Prostate gland (tissue), 2 donors: Measurements from ENCODE around the gene EZH1. TPM values are rescaled to one million over a fixed set of nuclear protein-coding genes. Genes with fewer than 3 reads are reported as not detected.

Experiments used
- DNase-seq: peaks from one replicate; pipeline ENCODE4 v3.0.0-alpha.2; 2019; ENCODE audit warnings: low spot score
- H3K27ac ChIP-seq, 2 donors: fragments of 200-600 bp; sonication (generic); 2 replicates each; pipeline ENCODE4 v1.5.1; 2017 to 2019
- H3K27me3 ChIP-seq: fragments of 200-600 bp; sonication (generic); replicated peaks from 2 replicates; pipeline ENCODE4 v1.5.1; 2019; ENCODE audit not compliant: insufficient read depth
- H3K36me3 ChIP-seq, 2 donors: fragments of 200-600 bp; sonication (generic); 1 replicate in 1 of 2; 2 replicates in 1 of 2; pipeline versions ENCODE4 v1.5.1 to v1.8.1; 2017 to 2019
- H3K4me1 ChIP-seq: fragments of 200-600 bp; sonication (generic); replicated peaks from 2 replicates; pipeline ENCODE4 v1.5.1; 2019
- H3K4me3 ChIP-seq, 2 donors: fragments of 200-600 bp; sonication (generic); 2 replicates each; pipeline ENCODE4 v1.5.1; 2017 to 2019
- H3K9me3 ChIP-seq: fragments of 200-600 bp; sonication (generic); 2 replicates; pipeline ENCODE4 v1.5.1; 2017
- POLR2A ChIP-seq: fragments of 450-650 bp; IDR thresholded peaks from one replicate; pipeline ENCODE4 v1.6.1; 2016; ENCODE audit warnings: antibody characterized with exemption, mild to moderate bottlenecking
- POLR2AphosphoS5 ChIP-seq: sonication (generic); formaldehyde crosslinking; IDR thresholded peaks from one replicate; pipeline ENCODE4 v1.6.1; 2017; ENCODE audit warnings: antibody characterized with exemption
- WGBS: methylation state at CpG from one replicate; pipeline ENCODE4 v1.1.5; 2018; 5-methylcytosine and 5-hydroxymethylcytosine counted together
- intact Hi-C: fragments of 100-400 bp; cut with DNase I; formaldehyde crosslinking; loops from one replicate; pipeline ENCODE4 v1.14.2; 2022
- total RNA-seq, 2 donors: library from RNA; depleted of rRNA; stranded (reverse); fragments of >200 nt; gene quantifications; one replicate each; pipeline ENCODE4 v1.1.0, GENCODE V29; 2016
- TF ChIP-seq, protein P1 (sequence below), 4 experiments: fragments of 200-600 bp in 2 of 4; fragments of 450-650 bp in 2 of 4; sonication (generic) in 2 of 4; IDR thresholded peaks; 1 replicate in 3 of 4; 2 replicates in 1 of 4; pipeline ENCODE4 v1.5.1; 2016 to 2019; ENCODE audit warnings: antibody characterized with exemption in 4 of 4, mild to moderate bottlenecking in 2 of 4, moderate library complexity in 2 of 4

Gene EZH1
- total RNA-seq, 2 donors from 2014 or later, result 28.5 to 61.2 TPM

DNA sequence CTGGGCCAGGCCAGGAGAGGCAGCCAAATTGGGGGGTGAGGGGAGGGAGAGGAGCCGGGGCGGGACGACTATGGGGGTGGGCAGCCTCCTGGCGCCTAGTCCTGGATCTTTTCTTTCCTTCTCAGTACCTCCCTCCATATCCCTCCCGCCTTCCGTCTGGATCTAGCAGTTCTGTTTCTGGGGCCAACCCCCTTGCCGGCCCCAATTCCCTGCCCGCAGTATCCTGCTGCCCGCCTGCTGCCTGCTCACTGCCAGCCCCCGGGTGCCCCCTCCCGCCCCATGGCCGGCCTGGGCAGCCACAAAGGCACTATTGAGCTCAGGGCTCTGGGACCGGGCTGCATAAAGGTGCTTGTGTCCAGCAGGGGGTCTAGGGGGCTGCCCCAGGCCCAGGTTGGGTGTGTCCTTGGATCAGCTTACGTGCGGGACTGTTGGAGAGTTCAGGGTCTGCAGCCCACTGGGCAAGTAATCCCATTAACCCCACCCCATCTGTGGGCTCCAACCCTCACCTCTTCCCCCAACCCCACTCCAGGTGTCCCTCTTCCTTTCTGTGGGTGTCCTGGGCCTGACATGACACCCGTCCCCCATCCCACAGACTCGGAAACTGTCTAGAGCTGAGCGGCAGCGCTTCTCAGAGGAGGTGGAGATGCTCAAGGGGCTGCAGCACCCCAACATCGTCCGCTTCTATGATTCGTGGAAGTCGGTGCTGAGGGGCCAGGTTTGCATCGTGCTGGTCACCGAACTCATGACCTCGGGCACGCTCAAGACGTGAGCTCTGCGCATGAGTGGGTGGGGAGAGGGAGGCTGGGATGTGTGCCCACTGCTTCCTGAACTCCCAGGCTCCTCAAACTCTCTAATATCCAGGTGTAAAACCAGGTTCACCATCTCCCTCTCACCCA is 37.6 kb upstream of the EZH1 start:
- Histone ChIP-seq H3K4me1 (no peaks in the 10 kb centered on the region), H3K27me3 (no peaks in the 10 kb centered on the region), H3K27ac (peak overlapping the region; percentile 66 to 75), H3K9me3 (no peaks in the 10 kb centered on the region), H3K4me3 (peak overlapping the region; percentile 48 to 52), H3K36me3 (no peaks in the 10 kb centered on the region)
- intact Hi-C loops, result no loop called here
- DNase-seq, result peak; percentile 45
- no peak for TF ChIP-seq POLR2AphosphoS5
- no peak for TF ChIP-seq POLR2A
- TF ChIP-seq, protein P1, sequence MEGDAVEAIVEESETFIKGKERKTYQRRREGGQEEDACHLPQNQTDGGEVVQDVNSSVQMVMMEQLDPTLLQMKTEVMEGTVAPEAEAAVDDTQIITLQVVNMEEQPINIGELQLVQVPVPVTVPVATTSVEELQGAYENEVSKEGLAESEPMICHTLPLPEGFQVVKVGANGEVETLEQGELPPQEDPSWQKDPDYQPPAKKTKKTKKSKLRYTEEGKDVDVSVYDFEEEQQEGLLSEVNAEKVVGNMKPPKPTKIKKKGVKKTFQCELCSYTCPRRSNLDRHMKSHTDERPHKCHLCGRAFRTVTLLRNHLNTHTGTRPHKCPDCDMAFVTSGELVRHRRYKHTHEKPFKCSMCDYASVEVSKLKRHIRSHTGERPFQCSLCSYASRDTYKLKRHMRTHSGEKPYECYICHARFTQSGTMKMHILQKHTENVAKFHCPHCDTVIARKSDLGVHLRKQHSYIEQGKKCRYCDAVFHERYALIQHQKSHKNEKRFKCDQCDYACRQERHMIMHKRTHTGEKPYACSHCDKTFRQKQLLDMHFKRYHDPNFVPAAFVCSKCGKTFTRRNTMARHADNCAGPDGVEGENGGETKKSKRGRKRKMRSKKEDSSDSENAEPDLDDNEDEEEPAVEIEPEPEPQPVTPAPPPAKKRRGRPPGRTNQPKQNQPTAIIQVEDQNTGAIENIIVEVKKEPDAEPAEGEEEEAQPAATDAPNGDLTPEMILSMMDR (IDR thresholded peaks at IDR 0.05), result no peak
- WGBS, result 33% methylated on average over 29 of the region's 29 CpGs

DNA sequence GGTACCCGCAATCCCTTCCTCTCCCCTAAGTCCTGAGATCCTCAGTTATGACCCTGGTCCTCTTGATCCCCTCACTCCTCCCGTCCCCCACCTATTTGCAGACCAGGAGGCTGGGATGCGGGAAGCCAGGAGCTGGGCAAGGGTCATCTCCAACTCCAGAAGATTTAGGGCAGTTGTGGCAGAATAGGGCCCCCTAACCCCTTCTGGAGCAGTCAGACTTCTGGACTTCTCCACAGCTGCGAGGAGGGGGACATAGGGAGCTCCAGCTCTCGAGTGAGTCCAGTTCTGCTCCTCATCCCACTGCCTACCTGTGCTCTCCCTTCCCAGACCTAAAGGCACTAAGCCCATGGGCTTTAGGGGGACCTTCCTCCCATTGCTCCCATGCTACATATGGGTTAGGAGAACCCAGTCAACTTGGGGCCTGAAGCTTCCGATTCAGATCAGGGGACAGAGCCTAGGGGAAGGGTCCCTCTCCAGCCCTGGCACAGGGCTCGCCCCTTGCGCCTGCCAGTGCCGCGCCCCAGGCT is 36.9 kb upstream of the EZH1 start:
- DNase-seq, result no peak
- no peaks in the 10 kb centered on the region for H3K4me1 ChIP-seq
- no peaks in the 10 kb centered on the region for H3K27me3 ChIP-seq
- no peaks in the 10 kb centered on the region for H3K9me3 ChIP-seq
- peak overlapping the region; percentile 66 to 75 for H3K27ac ChIP-seq
- no peaks in the 10 kb centered on the region for H3K36me3 ChIP-seq
- WGBS, result 38% methylated on average over 10 of the region's 10 CpGs
- TF ChIP-seq POLR2AphosphoS5 (no peak), POLR2A (no peak)
- TF ChIP-seq, protein P1 (IDR thresholded peaks at IDR 0.05), result no peak
- intact Hi-C loops, result no loop called here
- peak overlapping the region; percentile 48 to 52 for H3K4me3 ChIP-seq

DNA sequence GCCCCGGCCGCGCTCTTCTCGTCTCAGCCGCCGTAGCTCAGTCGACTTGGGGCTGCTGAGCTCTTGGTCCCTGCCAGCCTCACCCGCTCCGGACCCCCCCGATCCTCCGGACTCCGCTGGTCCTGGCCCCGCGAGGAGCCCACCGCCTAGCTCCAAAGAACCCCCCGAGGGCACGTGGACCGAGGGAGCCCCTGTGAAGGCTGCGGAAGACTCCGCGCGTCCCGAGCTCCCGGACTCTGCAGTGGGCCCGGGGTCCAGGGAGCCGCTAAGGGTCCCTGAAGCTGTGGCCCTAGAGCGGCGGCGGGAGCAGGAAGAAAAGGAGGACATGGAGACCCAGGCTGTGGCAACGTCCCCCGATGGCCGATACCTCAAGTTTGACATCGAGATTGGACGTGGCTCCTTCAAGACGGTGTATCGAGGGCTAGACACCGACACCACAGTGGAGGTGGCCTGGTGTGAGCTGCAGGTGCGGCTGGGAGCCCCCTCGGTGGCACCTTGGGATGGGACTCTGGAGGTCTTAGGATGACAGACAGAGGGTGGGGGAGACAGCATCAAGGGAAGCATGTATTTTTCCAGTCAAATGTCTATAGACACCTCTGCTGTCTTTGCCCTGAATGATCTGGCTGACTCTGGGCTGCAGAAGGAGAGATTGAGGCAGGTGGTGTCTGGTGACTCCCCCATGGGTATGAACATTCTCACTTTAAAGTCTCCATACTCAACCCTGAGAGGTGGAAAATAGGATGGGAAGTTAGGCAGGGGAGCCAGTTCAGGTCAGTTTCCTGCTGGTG is 36.2 kb upstream of the EZH1 start:
- H3K27me3 ChIP-seq, result no peaks in the 10 kb centered on the region
- intact Hi-C loops, result no loop called here

DNA sequence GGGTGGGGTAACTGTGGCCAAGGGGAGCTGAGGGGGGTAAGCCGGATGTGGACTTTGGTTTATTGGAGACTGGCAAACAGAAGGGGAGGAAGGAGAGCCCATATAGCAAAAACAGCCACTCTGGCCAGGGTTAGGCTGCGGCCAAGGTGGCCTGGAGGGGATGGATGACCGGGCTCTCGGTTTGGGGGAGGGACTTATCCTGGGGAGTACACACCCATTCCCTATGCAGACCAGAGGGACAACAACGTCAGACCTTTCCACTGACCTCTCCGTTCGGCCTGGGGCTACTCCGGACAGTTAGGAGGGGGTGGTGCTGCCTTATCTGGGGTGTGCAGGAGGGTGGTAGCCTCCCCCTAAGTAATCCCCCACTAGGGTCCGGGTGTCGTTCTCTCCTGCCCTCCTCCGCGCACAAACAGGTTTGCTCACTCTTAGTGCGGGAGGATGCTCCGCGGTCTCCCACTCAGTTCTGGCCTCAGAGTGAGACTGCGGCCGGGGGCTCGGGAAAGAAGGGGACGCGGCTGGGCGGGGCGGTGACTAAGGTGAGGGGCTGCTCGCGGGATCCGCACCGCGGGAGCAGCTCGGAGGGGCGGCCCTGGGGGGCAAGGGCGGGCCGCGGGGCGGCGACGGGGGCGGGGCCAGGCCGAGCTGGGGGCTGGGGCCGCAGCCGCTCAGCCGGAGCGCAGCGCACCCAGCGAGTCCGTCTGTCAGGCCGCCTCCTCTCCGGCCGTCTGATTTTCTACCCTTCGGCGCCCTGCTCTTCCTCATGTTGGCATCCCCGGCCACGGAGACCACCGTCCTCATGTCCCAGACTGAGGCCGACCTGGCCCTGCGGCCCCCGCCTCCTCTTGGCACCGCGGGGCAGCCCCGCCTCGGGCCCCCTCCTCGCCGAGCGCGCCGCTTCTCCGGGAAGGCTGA is 35.4 kb upstream of the EZH1 start, which contains the start of gene WNK4:
Gene WNK4, plus strand, starts transcription at position 675 of the 915 bp plus-strand sequence. Its CDS starts 89 bp downstream, at position 764.
- 4% methylated on average over 54 of the region's 65 CpGs for WGBS
- intact Hi-C loops, result no loop called here
- peaks cover 0 to 3% of the 10 kb centered on the region in 2 donors for H3K36me3 ChIP-seq
- H3K4me3 ChIP-seq, result peak within 1 kb of the TSS; percentile 48 to 52
- TF ChIP-seq POLR2A (no peak), POLR2AphosphoS5 (peak; percentile 35)
- H3K9me3 ChIP-seq, result no peaks in the 10 kb centered on the region
- H3K4me1 ChIP-seq, result no peaks in the 10 kb centered on the region
- peak; percentile 46 for DNase-seq
- peak within 1 kb of the TSS; percentile 75 to 77 for H3K27ac ChIP-seq
- H3K27me3 ChIP-seq, result no peaks in the 10 kb centered on the region

More for the DNA sequence above, 36.2 kb upstream of the EZH1 start:
- Histone ChIP-seq H3K9me3 (no peaks in the 10 kb centered on the region), H3K4me3 (peak overlapping the region; percentile 48 to 52), H3K27ac (peak overlapping the region; percentile 75 to 77), H3K36me3 (peaks cover 0 to 1% of the 10 kb centered on the region in 2 donors), H3K4me1 (no peaks in the 10 kb centered on the region)
- DNase-seq, result no peak
- 6% methylated on average over 29 of the region's 39 CpGs for WGBS
- no peak for TF ChIP-seq POLR2A
- no peak for TF ChIP-seq POLR2AphosphoS5
- TF ChIP-seq, protein P1 (IDR thresholded peaks at IDR 0.05), result no peak
